ENCODE data around the gene EIF4G3. TPM values are rescaled to one million over a fixed set of nuclear protein-coding genes. Genes with fewer than 3 reads are reported as not detected.
"Not testable (repeated sequence)": the region's sequence is repeated elsewhere in the genome, so short reads cannot be mapped to it uniquely, and the experiment has no call there.

EIF4G3 gene
- total RNA-seq, 1 donor from 2014 or later: 66.0 TPM

GRCh38 chr1:21136344-21136743, 40.4 kb downstream of the EIF4G3 start:
- intact Hi-C loops (cut with micrococcal nuclease); H3K27ac Mint-ChIP-seq; H3K4me1 Mint-ChIP-seq (ENCODE audit: low read depth); H3K4me3 Mint-ChIP-seq (ENCODE audit: low read depth); DNase-seq (ENCODE audit: low spot score); H3K27me3 Mint-ChIP-seq (ENCODE audit: low read depth); H3K9me3 Mint-ChIP-seq: not testable (repeated sequence)
- peaks cover 37% of the 10 kb centered on the region for H3K36me3 Mint-ChIP-seq (ENCODE audit: low read depth)

- intact Hi-C loops (cut with micrococcal nuclease): no loop called here
- Mint-ChIP-seq H3K9me3 (no peaks in the 10 kb centered on the region), H3K27me3 (ENCODE audit: low read depth) (no peaks in the 10 kb centered on the region), H3K4me3 (ENCODE audit: low read depth) (no peak overlapping the region), H3K36me3 (ENCODE audit: low read depth) (peaks cover 33% of the 10 kb centered on the region), H3K4me1 (ENCODE audit: low read depth) (no peaks in the 10 kb centered on the region), H3K27ac (no peak overlapping the region)
- DNase-seq (ENCODE audit: low spot score): no peak
Observed at GRCh38 chr1:21131200-21131599, 45.5 kb downstream of the EIF4G3 start.

- Mint-ChIP-seq H3K9me3 (no peaks in the 10 kb centered on the region), H3K27ac (no peak overlapping the region), H3K27me3 (ENCODE audit: low read depth) (no peaks in the 10 kb centered on the region), H3K4me3 (ENCODE audit: low read depth) (no peak overlapping the region), H3K36me3 (ENCODE audit: low read depth) (peaks cover 27% of the 10 kb centered on the region), H3K4me1 (ENCODE audit: low read depth) (no peaks in the 10 kb centered on the region)
- DNase-seq (ENCODE audit: low spot score): no peak
- intact Hi-C loops (cut with micrococcal nuclease): no loop called here
Observed at GRCh38 chr1:21129407-21129806, 47.3 kb downstream of the EIF4G3 start.

GRCh38 chr1:21126324-21126723, 50.4 kb downstream of the EIF4G3 start:
- H3K9me3 Mint-ChIP-seq: no peaks in the 10 kb centered on the region
- H3K4me3 Mint-ChIP-seq (ENCODE audit: low read depth): no peak overlapping the region
- peaks cover 4% of the 10 kb centered on the region for H3K4me1 Mint-ChIP-seq (ENCODE audit: low read depth)
- H3K27ac Mint-ChIP-seq: no peak overlapping the region
- no peaks in the 10 kb centered on the region for H3K27me3 Mint-ChIP-seq (ENCODE audit: low read depth)
- intact Hi-C loops (cut with micrococcal nuclease): no loop called here
- DNase-seq (ENCODE audit: low spot score): no peak
- peaks cover 28% of the 10 kb centered on the region for H3K36me3 Mint-ChIP-seq (ENCODE audit: low read depth)

- Mint-ChIP-seq H3K27ac (no peak overlapping the region), H3K4me3 (ENCODE audit: low read depth) (no peak overlapping the region), H3K4me1 (ENCODE audit: low read depth) (peaks cover 4% of the 10 kb centered on the region), H3K27me3 (ENCODE audit: low read depth) (no peaks in the 10 kb centered on the region), H3K9me3 (no peaks in the 10 kb centered on the region), H3K36me3 (ENCODE audit: low read depth) (peaks cover 25% of the 10 kb centered on the region)
- no peak for DNase-seq (ENCODE audit: low spot score)
- intact Hi-C loops (cut with micrococcal nuclease): no loop called here
Observed at GRCh38 chr1:21124846-21125245, 51.9 kb downstream of the EIF4G3 start.

- peaks cover 4% of the 10 kb centered on the region for H3K4me1 Mint-ChIP-seq (ENCODE audit: low read depth)
- H3K4me3 Mint-ChIP-seq (ENCODE audit: low read depth): no peak overlapping the region
- H3K27me3 Mint-ChIP-seq (ENCODE audit: low read depth): no peaks in the 10 kb centered on the region
- no peaks in the 10 kb centered on the region for H3K9me3 Mint-ChIP-seq
- peaks cover 26% of the 10 kb centered on the region for H3K36me3 Mint-ChIP-seq (ENCODE audit: low read depth)
- DNase-seq (ENCODE audit: low spot score): no peak
- intact Hi-C loops (cut with micrococcal nuclease): no loop called here
- no peak overlapping the region for H3K27ac Mint-ChIP-seq
Observed at GRCh38 chr1:21123287-21123948, 53.3 kb downstream of the EIF4G3 start.

GRCh38 chr1:21121764-21122471, 54.8 kb downstream of the EIF4G3 start:
- H3K4me3 Mint-ChIP-seq (ENCODE audit: low read depth): no peak overlapping the region
- no peaks in the 10 kb centered on the region for H3K27me3 Mint-ChIP-seq (ENCODE audit: low read depth)
- intact Hi-C loops (cut with micrococcal nuclease): no loop called here
- H3K27ac Mint-ChIP-seq: no peak overlapping the region
- H3K9me3 Mint-ChIP-seq: no peaks in the 10 kb centered on the region
- H3K4me1 Mint-ChIP-seq (ENCODE audit: low read depth): peaks cover 4% of the 10 kb centered on the region
- peaks cover 26% of the 10 kb centered on the region for H3K36me3 Mint-ChIP-seq (ENCODE audit: low read depth)
- no peak for DNase-seq (ENCODE audit: low spot score)

- Mint-ChIP-seq H3K4me3 (ENCODE audit: low read depth) (no peak overlapping the region), H3K36me3 (ENCODE audit: low read depth) (peaks cover 19% of the 10 kb centered on the region), H3K27me3 (ENCODE audit: low read depth) (no peaks in the 10 kb centered on the region), H3K9me3 (no peaks in the 10 kb centered on the region), H3K27ac (no peak overlapping the region), H3K4me1 (ENCODE audit: low read depth) (peaks cover 2% of the 10 kb centered on the region)
- DNase-seq (ENCODE audit: low spot score): no peak
- intact Hi-C loops (cut with micrococcal nuclease): no loop called here
Observed at GRCh38 chr1:21118167-21118566, 58.5 kb downstream of the EIF4G3 start.

GRCh38 chr1:21117597-21118001, 59.1 kb downstream of the EIF4G3 start:
- no peak for DNase-seq (ENCODE audit: low spot score)
- Mint-ChIP-seq H3K4me1 (ENCODE audit: low read depth) (no peaks in the 10 kb centered on the region), H3K9me3 (no peaks in the 10 kb centered on the region), H3K36me3 (ENCODE audit: low read depth) (peaks cover 15% of the 10 kb centered on the region), H3K4me3 (ENCODE audit: low read depth) (no peak overlapping the region), H3K27ac (no peak overlapping the region), H3K27me3 (ENCODE audit: low read depth) (no peaks in the 10 kb centered on the region)
- intact Hi-C loops (cut with micrococcal nuclease): no loop called here

GRCh38 chr1:21117159-21117558, 59.5 kb downstream of the EIF4G3 start:
- H3K9me3 Mint-ChIP-seq: no peaks in the 10 kb centered on the region
- H3K4me1 Mint-ChIP-seq (ENCODE audit: low read depth): no peaks in the 10 kb centered on the region
- no peak overlapping the region for H3K4me3 Mint-ChIP-seq (ENCODE audit: low read depth)
- H3K36me3 Mint-ChIP-seq (ENCODE audit: low read depth): peaks cover 14% of the 10 kb centered on the region
- no peaks in the 10 kb centered on the region for H3K27me3 Mint-ChIP-seq (ENCODE audit: low read depth)
- no peak overlapping the region for H3K27ac Mint-ChIP-seq
- no peak for DNase-seq (ENCODE audit: low spot score)
- intact Hi-C loops (cut with micrococcal nuclease): no loop called here

- DNase-seq (ENCODE audit: low spot score): no peak
Observed at GRCh38 chr1:21115098-21115760, 61.5 kb downstream of the EIF4G3 start.

GRCh38 chr1:21114431-21114830, 62.3 kb downstream of the EIF4G3 start:
- Mint-ChIP-seq H3K4me1 (ENCODE audit: low read depth) (no peaks in the 10 kb centered on the region), H3K4me3 (ENCODE audit: low read depth) (no peak overlapping the region), H3K9me3 (no peaks in the 10 kb centered on the region), H3K36me3 (ENCODE audit: low read depth) (peaks cover 4% of the 10 kb centered on the region), H3K27me3 (ENCODE audit: low read depth) (no peaks in the 10 kb centered on the region), H3K27ac (no peak overlapping the region)
- no peak for DNase-seq (ENCODE audit: low spot score)
- intact Hi-C loops (cut with micrococcal nuclease): no loop called here

More at GRCh38 chr1:21115098-21115760, 61.5 kb downstream of the EIF4G3 start:
- H3K9me3 Mint-ChIP-seq: no peaks in the 10 kb centered on the region
- H3K4me3 Mint-ChIP-seq (ENCODE audit: low read depth): no peak overlapping the region
- H3K4me1 Mint-ChIP-seq (ENCODE audit: low read depth): no peaks in the 10 kb centered on the region
- no peaks in the 10 kb centered on the region for H3K27me3 Mint-ChIP-seq (ENCODE audit: low read depth)
- H3K36me3 Mint-ChIP-seq (ENCODE audit: low read depth): peaks cover 6% of the 10 kb centered on the region
- intact Hi-C loops (cut with micrococcal nuclease): no loop called here
- H3K27ac Mint-ChIP-seq: no peak overlapping the region

GRCh38 chr1:21110163-21110562, 66.5 kb downstream of the EIF4G3 start:
- no peaks in the 10 kb centered on the region for H3K9me3 Mint-ChIP-seq
- no peaks in the 10 kb centered on the region for H3K27me3 Mint-ChIP-seq (ENCODE audit: low read depth)
- H3K4me1 Mint-ChIP-seq (ENCODE audit: low read depth): peaks cover 2% of the 10 kb centered on the region
- peaks cover 3% of the 10 kb centered on the region for H3K36me3 Mint-ChIP-seq (ENCODE audit: low read depth)
- intact Hi-C loops (cut with micrococcal nuclease): no loop called here
- DNase-seq (ENCODE audit: low spot score): no peak
- H3K4me3 Mint-ChIP-seq (ENCODE audit: low read depth): no peak overlapping the region
- H3K27ac Mint-ChIP-seq: no peak overlapping the region

Measured in activated T-helper 2 cell treated with anti-CD3 and anti-CD28 coated beads, Interferon-gamma antibody, Interleukin-2, Interleukin-4, amounts not matched to agents 10 μg/mL and 5 μg/mL and 100 μg/mL, durations not matched to agents 14 hours and 24 hours and 36 hours (primary cell).